Stimulated activated CD8-positive, alpha-beta memory T cell treated with anti-CD3 and anti-CD28 coated beads, Interleukin-4, amount 100 ng/mL, for 48 hours (primary cell): ENCODE measurements around the gene GPHN.
"Not testable (repeated sequence)": the region's sequence is repeated elsewhere in the genome, so short reads cannot be mapped to it uniquely, and the experiment has no call there.

Source experiments
- DNase-seq: peaks from one replicate; pipeline ENCODE4 v3.0.0-alpha.2; 2020

The GPHN gene

DNA sequence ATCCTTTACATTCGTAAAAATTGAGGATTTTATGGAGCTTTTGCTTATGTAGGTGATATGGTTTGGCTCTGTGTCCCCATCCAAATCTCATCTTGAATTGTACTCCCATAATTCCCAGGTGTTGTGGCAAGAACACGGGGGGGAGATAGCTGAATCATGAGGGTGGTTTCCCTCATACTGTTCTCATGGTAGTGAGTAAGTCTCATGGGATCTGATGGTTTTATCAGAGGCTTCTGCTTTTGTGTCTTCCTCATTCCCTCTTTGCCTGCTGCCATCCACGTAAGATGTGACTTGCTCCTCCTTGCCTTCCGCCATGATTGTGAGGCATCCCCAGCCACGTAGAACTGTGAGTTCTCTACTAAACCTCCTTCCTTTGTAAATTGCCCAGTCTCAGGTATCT, 5.1 kb upstream of the GPHN start:
- DNase-seq = not testable (repeated sequence)

DNA sequence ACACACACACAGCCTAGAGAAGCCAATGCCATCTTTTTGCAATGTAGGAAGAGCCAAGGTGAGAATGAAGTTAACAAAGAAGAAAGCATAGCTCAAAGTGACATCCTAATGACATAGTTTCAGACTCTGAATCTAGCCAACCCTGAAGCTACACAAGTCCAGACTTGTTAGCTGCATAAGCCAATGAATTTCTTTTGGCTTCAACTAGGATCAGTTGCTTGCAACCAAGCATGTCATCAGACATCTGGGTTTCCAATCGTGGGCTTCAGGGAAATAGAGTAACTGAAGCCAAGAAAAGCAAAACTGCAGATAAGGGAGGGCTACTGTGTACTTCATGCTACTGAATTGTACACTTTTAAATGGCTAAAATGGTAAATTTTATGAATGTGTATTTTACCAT, 4.4 kb upstream of the GPHN start:
- DNase-seq = no peak

DNA sequence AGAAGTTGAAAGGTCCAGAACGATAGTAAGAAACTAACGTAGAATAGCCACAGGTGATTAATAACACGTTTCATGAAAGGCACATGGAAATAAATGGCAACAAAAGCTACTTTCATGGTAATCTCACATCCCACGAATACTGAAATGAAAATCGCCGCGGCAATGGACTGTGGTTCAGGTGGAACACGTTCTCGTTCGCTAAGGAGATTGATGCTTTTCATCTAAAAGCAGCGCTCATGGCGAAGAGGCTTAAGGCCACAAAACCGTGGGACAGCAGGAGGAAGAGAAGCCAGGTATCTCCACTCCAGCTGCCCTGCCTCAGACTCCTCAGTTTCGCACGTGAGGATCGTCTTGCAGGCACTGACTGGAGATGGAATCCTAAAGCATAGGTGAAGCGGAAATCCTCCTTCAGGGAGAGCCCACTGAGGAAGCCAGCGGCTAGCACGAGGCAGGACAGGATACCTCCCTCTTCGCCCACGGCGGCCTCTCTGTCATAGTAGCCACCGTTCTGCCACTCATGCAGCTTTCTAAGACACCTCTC, 696 bp upstream of the GPHN start:
- DNase-seq = no peak

DNA sequence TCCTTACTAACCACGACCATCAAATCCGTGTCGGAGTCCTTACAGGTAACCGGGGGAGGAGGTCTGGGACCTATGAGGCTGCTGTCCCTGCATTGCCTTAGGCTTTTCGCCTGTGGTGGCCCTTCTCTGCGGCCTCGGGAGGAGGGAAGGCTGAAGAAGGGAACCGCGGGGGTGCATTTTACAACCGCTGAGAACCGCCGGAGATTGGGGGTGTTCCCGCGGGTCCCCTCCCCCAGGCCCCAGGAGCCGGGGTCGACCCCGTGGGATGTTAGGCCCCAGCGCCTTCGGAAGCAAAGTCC, 549 bp downstream of the GPHN start:
- no peak for DNase-seq

DNA sequence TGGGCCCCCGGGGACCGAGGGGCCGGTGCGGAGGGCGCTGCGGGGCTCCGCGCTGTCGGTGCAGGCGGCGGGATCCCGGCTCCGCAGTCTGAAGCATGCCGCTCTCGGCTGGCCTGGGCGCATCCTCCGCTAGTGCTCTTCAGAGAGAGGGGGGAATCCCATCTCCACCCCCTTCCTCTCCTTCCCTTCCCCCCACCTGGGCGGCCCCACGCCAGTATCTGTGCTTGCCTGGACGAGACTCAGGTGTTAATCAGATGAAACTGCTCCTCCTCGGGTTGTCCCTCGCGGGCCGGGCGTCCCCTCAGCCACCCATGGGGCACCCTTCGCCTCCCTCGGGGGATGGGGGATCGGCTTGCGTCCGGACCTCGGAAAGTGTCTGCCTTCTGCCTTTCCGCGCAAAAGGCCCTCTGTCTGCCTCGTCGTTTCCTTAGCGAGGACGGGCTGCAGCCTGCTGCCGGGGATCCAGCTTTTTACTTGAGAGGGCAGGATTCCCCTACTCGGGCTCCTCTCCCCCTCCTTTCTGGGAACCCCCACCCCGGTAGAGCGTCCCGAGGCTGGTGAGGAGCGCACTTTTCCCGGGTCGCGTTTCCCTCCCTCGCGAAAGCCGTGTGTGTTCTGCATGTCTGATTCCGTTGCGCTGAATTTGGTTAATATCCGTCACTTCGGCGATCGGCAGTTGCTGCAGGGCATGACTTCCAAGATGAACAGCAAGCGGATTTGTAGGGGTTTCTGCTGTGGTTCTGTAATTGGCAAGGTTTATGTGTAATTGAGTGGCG, 1.1 kb downstream of the GPHN start:
- peak; percentile 63 for DNase-seq

DNA sequence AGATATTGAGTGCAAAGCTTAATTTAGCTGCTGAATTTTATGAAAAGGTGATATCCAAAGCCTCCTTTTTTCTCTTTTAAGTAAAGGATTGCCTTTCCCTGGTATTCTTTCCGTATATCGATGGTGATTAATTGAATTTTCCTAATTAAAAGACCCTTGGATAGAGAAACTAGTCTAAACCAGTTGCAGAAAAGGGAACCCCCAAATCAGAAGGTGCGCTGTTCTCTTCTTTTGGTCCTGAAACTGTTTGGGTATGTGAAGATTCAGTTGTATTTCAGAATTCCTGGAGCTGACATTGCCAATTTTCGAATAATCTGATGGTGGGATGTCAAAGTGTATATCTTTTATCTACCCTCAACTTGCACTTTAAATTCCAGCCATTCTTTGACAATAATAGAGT, 1.9 kb downstream of the GPHN start:
- DNase-seq = no peak

DNA sequence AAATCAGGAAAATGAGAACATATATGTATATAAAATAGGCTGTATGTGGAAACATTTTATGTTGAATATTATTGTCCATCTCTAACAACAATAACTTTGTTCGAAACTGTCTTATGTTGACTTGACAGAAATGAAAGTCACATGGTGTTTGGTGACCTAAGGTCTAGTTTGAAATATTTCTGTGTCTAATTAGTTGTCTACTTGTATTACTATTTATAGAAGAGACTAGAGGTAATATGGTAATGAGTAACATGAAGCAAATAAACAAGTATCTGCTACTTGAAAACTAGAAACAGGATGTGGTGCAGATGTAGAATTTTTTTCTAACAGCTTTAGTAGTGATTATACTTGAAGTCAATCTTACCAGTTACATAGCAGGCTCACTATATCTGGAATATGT, 3.9 kb downstream of the GPHN start:
- DNase-seq = no peak

DNA sequence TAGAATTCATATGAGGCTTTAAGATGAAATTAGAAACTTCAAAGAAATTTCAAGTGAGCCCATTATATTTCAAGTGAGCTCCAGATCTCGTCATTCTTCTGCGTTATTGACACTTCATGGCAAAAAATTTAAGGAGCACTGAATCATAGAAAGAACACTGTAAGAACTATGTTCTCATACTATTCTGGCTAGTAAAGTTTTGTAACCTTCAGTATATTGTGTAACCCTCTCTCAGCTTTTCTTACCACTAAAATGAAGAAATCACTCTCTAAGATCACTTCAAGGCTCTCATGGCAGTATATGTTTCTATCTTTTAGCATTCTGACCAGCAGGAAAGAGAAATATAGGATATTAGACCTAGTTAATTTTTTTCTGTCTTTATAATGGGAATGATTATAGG, 6.3 kb downstream of the GPHN start:
- DNase-seq = no peak

DNA sequence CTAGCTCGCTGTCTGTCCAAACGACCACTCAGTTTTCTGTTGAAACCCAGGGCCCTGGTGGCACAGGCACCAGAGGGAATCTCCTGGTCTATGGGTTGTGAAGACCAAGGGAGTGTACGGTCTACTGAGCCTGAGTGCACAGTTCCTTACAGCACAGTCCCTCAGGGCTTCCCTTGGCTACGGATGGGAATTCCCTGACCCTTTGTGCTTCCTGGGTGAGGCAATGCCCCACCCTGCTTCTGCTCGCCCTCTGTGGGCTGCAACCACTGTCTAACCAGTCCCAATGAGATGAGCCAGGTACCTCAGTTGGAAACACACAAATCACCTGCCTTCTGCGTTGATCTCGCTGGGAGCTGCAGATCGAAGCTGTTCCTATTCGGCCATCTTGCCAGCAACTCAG, 22.6 kb downstream of the GPHN start:
- no peak for DNase-seq

DNA sequence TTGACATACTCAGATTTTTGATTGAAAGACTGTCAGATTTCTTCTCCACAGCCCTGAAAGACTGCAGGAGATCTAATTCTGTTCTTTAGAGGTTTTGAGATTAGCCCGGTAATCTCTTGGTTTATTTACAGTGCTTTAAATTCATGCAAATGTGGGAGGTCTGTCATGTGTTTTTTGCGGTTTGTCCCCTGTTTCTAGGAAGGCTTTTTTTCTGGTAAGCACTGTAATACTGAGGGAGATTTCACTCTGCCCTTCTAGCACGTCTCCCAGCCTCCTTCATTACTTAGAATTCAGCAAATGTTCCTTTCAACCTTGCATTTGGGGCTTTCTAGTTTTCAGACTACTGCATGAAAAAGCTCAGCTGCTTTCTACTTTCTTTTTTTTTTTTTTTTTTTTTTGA, 31.1 kb downstream of the GPHN start:
- no peak for DNase-seq

DNA sequence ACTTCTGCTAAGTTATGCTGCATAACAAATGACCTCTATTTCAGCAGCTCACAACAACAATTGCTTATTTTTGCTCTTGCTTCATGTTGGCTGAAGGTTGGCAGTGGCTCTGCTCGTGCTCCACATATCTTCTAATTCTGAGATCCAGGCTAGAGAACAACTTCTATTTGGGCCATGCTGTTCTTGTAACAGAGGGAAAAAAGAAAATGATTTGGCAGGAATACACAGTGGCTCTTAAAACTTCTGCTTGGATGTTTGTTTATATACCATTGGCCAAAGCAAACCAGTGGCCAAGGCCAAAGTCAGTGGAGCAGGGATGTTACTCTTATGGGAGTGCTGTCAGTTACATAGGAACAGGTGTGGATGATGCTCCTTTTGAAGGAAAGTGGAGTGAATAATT, 32.1 kb downstream of the GPHN start:
- DNase-seq = no peak

DNA sequence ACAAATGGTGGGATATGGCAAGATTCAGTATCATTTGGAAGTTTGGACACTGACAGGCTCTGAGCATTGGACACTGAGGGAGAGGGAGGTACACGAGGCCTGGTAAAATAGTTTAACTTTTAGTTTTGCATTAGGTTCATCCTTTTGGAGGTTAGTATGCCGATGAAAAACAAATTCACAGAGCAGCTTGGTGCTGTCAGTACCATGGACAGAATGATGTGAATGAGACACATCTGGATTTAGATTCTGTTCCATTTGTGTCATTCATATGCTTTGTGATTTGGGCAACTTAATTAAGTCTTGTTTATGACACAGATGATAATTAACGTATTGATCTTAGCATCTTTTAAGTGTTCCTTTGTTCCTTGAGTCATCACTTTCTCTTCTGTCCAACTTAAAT, 33.7 kb downstream of the GPHN start:
- no peak for DNase-seq

DNA sequence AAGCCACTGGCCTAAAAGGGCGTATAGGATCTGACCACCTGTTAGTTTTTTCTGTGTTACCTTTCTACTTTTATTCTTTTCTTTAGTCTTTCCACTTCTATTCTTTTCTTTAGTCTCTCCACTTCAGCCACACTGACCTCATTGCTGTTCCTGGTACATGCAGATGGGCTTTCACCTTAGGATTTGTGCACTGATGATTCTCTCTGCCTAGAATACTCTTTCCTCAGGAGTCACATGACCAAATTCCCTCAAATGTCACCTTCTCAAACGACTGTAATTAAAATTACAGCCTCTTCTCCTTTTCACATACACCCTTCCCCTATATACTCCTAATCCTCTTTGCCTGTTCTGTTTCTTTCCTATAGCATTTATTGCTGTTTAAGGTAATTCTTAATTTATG, 36.0 kb downstream of the GPHN start:
- DNase-seq = no peak

DNA sequence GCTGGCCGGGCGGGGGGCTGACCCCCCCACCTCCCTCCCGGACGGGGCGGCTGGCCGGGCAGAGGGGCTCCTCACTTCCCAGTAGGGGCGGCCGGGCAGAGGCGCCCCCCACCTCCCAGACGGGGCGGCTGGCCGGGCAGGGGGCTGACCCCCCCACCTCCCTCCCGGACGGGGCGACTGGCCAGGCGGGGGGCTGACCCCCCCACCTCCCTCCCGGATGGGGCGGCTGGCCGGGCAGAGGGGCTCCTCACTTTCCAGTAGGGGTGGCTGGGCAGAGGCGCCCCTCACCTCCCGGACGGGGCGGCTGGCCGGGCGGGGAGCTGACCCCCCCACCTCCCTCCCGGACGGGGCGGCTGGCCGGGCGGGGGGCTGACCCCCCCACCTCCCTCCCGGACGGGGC, 37.2 kb downstream of the GPHN start:
- not testable (repeated sequence) for DNase-seq

DNA sequence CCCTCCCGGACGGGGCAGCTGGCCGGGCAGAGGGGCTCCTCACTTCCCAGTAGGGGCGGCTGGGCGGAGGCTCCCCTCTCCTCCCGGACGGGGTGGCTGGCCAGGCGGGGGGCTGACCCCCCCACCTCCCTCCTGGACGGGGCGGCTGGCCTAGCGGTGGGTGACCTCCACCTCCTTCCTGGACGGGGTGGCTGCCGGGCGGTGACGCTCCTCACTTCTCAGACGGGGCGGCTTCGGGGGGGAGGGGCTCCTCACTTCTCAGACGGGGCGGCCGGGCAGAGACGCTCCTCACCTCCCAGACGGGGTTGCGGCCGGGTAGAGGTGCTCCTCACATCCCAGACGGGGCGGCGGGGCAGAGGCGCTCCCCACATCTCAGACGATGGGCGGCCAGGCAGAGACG, 37.8 kb downstream of the GPHN start:
- not testable (repeated sequence) for DNase-seq

DNA sequence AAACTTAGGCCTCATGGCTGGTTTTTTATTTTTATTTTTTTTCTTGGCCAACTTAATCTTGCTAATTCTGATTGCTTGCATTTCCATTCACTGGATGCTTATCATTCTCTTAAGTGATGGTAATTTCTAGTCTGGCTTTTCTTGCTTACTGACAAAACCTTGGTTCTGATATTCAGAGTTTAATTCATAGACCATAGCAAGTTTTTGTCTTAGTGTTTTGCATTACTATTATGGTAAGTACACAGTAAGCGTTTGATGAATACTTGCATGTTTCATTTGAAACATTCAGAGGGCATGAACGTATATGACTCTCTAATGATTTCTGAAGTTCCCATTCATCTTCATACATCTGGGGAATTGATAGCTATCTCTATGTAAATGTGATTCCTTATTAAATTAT, 55.8 kb downstream of the GPHN start:
- DNase-seq = no peak

DNA sequence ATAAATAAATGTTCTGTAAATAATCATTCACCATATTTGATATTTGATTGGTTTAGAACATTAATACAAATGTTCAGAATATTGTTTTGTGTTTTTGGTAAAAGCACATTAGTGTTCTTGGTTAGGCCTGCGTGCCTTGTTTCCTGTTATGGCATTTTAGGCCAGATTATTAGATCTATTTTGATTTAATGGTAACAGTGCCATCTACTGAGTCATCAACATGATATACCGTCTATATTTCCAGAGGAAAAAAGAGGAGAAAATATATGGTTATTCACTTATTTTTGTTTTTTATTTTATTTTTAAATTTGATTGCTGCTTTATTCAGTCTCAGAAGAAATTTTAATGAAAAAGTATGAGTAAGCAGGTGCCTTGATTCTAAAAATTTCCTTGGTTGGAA, 60.3 kb downstream of the GPHN start:
- DNase-seq = no peak

DNA sequence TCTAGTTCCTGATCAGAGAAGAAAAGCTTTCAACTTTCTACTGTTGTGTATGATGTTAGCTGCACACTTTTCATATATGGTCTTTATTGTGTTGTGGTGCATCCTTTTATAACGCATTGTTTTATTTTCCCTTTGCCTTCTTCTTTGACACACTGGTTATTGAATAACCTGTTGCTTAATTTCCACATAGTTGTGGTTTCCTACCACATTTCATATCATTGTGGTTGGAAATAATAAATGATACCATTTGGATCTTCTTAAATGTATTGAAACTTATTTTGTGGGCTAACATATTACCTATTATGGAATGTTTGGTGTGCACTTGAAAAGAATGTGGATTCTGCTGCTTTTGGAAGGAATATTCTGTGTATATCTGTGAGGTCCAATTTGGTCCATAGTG, 64.9 kb downstream of the GPHN start:
- DNase-seq = no peak

DNA sequence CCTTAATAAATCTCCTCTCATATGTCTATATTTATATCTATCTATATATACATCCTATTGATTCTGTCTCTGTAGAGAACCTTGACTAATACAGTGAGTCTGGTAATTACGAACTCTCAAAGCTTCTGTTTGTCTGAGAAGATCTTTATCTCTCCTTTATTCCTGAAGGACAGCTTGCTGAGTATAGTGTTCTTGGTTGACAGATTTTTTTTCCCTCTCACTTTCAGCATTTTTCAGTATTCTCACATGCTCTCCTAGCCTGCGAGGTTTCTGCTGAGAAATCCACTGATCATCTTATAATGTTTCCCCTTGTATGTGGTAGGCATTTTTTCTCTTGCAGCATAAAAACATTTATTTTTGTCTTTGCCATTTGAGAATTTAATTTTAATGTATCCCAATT, 67.1 kb downstream of the GPHN start:
- no peak for DNase-seq

DNA sequence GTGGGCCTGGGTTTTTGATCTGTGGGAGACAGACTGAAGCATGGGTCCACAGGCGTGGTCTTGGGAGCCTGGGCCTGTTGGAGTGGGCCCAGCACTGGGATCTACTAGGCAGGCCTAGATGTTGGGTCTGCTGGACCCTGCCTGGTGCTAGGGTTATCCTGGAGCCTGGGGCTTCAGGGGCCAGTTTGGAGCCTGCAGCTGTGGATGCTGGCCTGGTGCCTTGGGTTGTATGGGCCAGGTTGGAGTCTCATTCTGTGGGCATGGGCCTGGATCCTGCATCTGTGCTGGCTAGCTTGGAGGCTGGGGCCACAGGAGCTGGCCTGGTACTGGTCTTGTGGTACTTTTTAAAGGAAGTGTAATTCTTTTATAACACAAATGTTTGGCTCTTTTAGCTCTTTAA, 68.0 kb downstream of the GPHN start:
- no peak for DNase-seq

DNA sequence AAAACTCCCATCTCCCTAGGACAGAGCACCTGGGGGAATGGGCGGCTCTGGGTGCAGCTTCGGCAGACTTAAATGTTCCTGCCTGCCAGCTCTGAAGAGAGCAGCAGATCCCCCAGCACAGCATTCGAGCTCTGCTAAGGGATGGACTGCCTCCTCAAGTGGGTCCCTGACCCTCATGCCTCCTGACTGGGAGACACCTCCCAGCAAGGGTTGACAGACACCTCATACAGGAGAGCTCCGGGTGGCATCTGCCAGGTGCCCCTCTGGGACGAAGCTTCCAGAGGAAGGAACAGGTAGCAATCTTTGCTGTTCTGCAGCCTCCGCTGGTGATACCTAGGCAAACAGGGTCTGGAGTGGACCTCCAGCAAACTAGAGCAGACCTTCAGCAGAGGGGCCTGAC, 79.8 kb downstream of the GPHN start:
- not testable (repeated sequence) for DNase-seq

DNA sequence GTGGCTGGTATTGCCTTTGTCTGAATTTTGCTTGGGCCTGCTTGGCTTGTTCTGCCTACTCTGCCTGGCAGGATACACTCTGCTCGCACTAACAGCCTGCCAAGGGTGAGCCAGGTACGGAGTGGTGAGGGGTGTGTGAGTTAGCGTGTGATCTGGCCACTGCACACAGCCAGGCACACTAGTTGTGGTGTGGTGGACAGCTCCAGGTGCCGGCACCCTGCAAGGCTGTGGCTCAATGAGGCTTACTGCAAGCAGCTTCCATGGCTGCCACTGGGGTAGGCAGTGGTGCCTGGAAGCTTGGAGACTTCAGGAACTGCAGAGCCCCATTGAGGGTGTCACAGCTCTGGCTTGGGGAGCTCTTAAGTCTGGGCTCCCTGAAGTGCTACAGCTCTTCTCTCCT, 87.4 kb downstream of the GPHN start:
- DNase-seq = no peak

DNA sequence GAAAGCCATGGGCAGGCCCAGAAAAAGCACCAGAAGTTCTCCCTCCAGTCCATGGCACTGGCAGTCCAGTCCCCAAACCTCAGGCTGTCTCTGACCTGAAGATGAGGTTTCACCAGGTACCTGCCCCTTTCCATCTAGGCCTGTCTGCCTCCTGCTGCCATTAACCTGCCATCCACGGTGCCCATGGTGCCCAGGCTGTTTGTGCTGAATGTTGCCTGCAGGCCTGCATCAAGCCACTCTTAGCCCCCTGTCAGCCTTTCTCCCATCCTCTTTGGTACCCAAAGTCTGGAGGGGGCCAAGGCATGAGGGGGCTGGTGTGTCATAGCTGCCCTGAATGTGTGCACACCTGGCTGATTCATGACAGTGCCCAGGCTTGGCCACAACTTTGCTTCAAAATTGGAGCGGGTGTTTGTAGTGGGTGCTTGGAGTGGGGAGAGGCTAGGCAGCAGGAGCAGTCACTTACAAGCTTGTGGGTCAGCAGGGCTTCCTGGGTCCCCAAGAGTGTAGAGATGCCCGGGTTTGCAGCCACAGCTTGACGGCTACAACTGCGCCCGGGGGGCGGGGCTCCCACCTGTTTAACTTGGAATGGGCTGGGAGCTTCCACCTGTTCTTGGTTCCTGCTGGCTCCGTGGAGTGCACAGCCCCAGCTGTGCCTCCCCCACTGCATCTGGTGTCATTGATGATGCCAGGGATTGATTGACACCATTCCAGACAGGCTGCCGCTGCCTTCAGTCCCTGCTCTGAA, 88.5 kb downstream of the GPHN start:
- DNase-seq = no peak

DNA sequence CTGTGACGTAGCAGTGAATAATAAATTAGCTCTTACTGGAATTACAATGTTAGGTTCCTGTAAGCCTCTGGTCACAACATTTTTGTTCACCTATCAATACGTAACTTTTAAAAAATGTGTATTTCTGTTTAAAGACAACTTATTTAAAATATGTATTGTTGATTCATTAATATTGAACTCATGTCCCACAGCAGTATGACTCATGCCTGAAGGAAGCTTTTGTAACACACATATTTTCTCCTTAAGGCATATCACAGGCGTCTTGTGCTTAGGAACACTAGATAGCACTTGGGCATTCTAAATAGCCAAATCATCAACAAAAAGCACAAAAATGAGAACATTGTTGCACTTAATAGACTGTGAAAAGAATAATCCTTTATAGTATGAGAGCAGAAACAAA, 92.5 kb downstream of the GPHN start:
- no peak for DNase-seq
